ENCODE measurements around the gene VSX1. TPM values are rescaled to one million over a fixed set of nuclear protein-coding genes. Genes with fewer than 3 reads are reported as not detected.

Gene VSX1
- total and polyA plus RNA-seq, 7 experiments from 2014 or later = not detected

DNA sequence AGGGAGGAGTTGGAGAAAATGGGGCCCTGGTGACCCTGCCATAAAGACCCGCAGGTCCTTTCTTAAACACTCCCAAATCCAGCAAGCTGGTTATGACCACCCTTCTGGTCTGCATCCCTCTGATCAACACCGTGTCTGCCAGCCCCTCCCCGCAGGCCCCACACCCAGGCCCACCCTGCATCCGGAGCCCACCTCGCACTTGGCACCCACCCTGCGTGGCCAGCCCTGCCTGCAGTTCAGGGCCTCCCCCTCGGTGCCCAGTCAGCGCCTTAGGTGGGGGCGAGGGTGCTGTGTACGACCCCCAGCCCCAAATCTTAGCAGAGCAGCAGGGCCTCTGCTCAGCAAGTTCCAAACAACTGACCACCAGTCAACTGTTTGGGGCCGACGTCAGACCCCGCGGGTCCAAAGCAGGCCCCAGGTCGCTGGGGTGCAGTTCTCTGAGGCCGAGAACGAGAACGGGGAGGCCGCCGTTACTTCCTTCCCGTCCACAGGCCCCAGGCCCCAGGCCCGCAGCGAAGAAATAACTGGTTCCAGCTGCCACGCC lies 25.2 kb downstream of the VSX1 start:
- Histone ChIP-seq H3K36me3 (ENCODE audit: control insufficient read depth in 2 of 3, insufficient read depth in 3 of 3, low read length in 3 of 3) (no peaks in the 10 kb centered on the region), H3K27me3 (ENCODE audit: control insufficient read depth in 2 of 2, insufficient read depth in 2 of 2, low read length in 2 of 2) (no peaks in the 10 kb centered on the region), H3K4me3 (ENCODE audit: low read length) (peak overlapping the region; percentile 86), H3K9me3 (ENCODE audit: control insufficient read depth in 2 of 3, low read length in 3 of 3) (no peaks in the 10 kb centered on the region), H3K4me1 (ENCODE audit: control insufficient read depth in 2 of 2, insufficient read depth in 2 of 2, low read length in 2 of 2) (peaks cover 33 to 48% of the 10 kb centered on the region in 2 donors), H3K27ac (ENCODE audit: low read depth, low read length) (peak overlapping the region; percentile 87)
- no peak for ATAC-seq
- Mint-ChIP-seq H3K27ac (peak overlapping the region; percentile 72 to 94 (median 88)), H3K27me3 (peaks cover 0 to 28% (median 0%) of the 10 kb centered on the region in 5 donors), H3K4me3 (peak overlapping the region; percentile 81 to 90 (median 88)), H3K9me3 (no peaks in the 10 kb centered on the region), H3K36me3 (peaks cover 0 to 14% (median 0%) of the 10 kb centered on the region in 5 donors), H3K4me1 (peaks cover 40 to 70% (median 52%) of the 10 kb centered on the region in 7 donors)
- intact Hi-C loops (cut with micrococcal nuclease) = loop anchor here (1.0 to 10.0 kb wide), 10 partner anchors 13 to 1706 kb away; partner anchors contain the start of genes CST7 (in 2 of the 2), NANP (in 2 of the 2), PYGB (in 2 of the 2) and ENTPD6 (in 1 of the 2)
- POLR2A ChIA-PET = interaction anchor here (0.7 to 7.3 kb wide), 8 partner anchors 9 to 1706 kb away, joined by 3 to 95 read pairs (median 4); partner anchors contain the start of genes APMAP, ENTPD6, NXT1 and PYGB
- DNase-seq = no peak
- CTCF ChIA-PET = interaction anchor here (1.0 to 4.2 kb wide), 2 partner anchors 63 kb away, joined by 3 to 39 read pairs; partner anchors contain the start of gene APMAP

DNA sequence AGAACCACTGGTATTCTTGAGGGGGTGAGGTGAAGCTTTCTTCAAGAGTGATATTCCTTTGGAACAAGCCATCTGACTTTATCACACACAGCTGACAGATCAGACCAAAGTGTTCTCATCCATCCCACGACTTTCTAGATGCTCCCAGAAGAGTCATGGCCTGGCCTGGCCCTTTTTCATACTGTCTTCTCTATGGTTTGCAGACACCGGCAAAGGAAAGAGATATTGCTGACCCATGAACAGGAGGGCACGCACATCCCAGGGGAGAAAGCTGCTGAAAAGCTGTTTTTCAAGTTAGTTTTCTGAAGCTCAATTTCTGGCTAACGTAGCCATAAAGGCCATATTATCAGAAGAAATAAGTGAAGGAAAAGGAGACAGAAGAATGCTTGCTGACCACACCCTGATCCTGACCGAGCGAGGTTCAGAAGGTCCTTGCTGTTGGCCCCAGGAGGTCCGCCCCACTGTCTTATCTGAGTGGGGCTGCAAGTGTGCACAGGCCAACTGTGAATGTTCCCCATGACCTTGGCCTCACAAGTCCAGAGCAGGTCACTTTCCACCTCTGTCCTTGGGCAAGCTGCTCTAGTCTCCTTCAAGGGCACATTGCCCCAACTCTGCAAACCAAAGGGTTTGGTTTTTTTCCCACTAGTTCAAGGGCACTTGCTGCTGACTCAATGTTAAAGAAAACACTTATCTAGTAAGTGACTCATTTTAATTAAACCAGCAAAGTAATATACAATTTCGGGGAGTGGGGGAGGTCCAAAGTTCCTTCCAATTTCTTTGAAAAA lies 26.0 kb downstream of the VSX1 start:
- Mint-ChIP-seq H3K27me3 (peaks cover 0 to 19% (median 0%) of the 10 kb centered on the region in 5 donors), H3K9me3 (no peaks in the 10 kb centered on the region), H3K4me3 (peak overlapping the region; percentile 81 to 90 (median 88)), H3K27ac (peak overlapping the region; percentile 72 to 94 (median 88)), H3K4me1 (peaks cover 44 to 78% (median 59%) of the 10 kb centered on the region in 7 donors), H3K36me3 (peaks cover 0 to 14% (median 0%) of the 10 kb centered on the region in 5 donors)
- Histone ChIP-seq H3K9me3 (ENCODE audit: control insufficient read depth in 2 of 3, low read length in 3 of 3) (no peaks in the 10 kb centered on the region), H3K4me3 (ENCODE audit: low read length) (peak overlapping the region; percentile 86), H3K36me3 (ENCODE audit: control insufficient read depth in 2 of 3, insufficient read depth in 3 of 3, low read length in 3 of 3) (no peaks in the 10 kb centered on the region), H3K27me3 (ENCODE audit: control insufficient read depth in 2 of 2, insufficient read depth in 2 of 2, low read length in 2 of 2) (no peaks in the 10 kb centered on the region), H3K27ac (ENCODE audit: low read depth, low read length) (peak overlapping the region; percentile 87), H3K4me1 (ENCODE audit: control insufficient read depth in 2 of 2, insufficient read depth in 2 of 2, low read length in 2 of 2) (peaks cover 33 to 48% of the 10 kb centered on the region in 2 donors)
- CTCF ChIA-PET = interaction anchor here (1.0 kb wide), 1 partner anchor 62 kb away, joined by 3 read pairs; no protein-coding TSS in a partner anchor
- intact Hi-C loops (cut with micrococcal nuclease) = loop anchor here (2.0 to 10.0 kb wide), 7 partner anchors 141 to 1705 kb away; partner anchors contain the start of genes NANP (in 2 of the 2), ENTPD6 (in 1 of the 2), GINS1 (in 1 of the 2) and NAPB (in 1 of the 2)
- ATAC-seq = no peak
- no peak for DNase-seq
- POLR2A ChIA-PET = interaction anchor here (0.7 to 7.3 kb wide), 5 partner anchors 12 to 1706 kb away, joined by 3 to 95 read pairs (median 7); partner anchors contain the start of genes APMAP and ENTPD6

DNA sequence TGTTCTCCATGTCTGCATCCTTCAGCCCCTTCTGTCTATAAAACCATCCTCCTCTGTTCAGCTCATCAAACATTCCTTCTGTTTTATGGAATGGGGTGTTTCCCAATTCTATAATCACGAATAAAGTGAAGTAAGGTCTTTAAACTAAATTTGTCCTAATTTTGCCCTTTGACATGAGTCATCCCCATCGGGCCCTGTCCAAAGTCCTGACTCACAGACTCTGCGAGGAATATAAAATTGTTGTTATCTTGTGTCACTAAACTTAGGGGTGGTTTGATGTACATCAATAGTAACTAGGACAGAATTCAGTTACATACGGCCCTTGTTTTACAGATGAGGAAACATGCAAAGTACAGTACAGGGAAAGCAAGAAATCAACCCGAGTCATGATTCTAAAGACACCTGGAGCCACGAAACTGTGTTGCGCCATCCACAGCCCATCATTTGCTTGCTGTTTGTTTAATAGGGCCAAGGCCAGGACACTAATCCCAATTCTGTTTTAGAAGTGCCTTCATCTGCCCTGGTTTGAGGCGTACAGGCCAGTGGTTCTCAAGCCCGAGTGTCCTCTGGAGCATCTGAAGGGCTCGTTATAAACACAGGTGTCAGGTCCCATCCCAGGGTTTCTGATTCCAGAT lies 26.8 kb downstream of the VSX1 start:
- Mint-ChIP-seq H3K4me1 (peaks cover 43 to 78% (median 62%) of the 10 kb centered on the region in 7 donors), H3K4me3 (peak overlapping the region in 9 of 10 donors; percentile 15 to 90 (median 83)), H3K9me3 (no peaks in the 10 kb centered on the region), H3K36me3 (peaks cover 0 to 14% (median 0%) of the 10 kb centered on the region in 5 donors), H3K27me3 (peaks cover 0 to 12% (median 0%) of the 10 kb centered on the region in 5 donors), H3K27ac (peak overlapping the region in 8 of 9 donors; percentile 79 to 94 (median 87))
- ChIA-PET POLR2A (interaction anchor here (1.2 to 7.3 kb wide), 3 partner anchors 12 to 62 kb away, joined by 5 to 95 read pairs (median 50); partner anchors contain the start of gene APMAP), CTCF (interaction anchor here (1.4 kb wide), 1 partner anchor 61 kb away, joined by 4 read pairs; no protein-coding TSS in a partner anchor)
- peak overlapping the region; percentile 87 for H3K27ac ChIP-seq (ENCODE audit: low read depth, low read length)
- intact Hi-C loops (cut with micrococcal nuclease) = loop anchor here (5.0 to 10.0 kb wide), 6 partner anchors 142 to 1633 kb away; partner anchors contain the start of genes NANP (in 2 of the 2), ENTPD6 (in 1 of the 2), GINS1 (in 1 of the 2) and NAPB (in 1 of the 2)
- H3K27me3 ChIP-seq (ENCODE audit: control insufficient read depth in 2 of 2, insufficient read depth in 2 of 2, low read length in 2 of 2) = no peaks in the 10 kb centered on the region
- no peaks in the 10 kb centered on the region for H3K9me3 ChIP-seq (ENCODE audit: control insufficient read depth in 2 of 3, low read length in 3 of 3)
- peaks cover 33 to 48% of the 10 kb centered on the region in 2 donors for H3K4me1 ChIP-seq (ENCODE audit: control insufficient read depth in 2 of 2, insufficient read depth in 2 of 2, low read length in 2 of 2)
- no peak overlapping the region for H3K4me3 ChIP-seq (ENCODE audit: low read length)
- H3K36me3 ChIP-seq (ENCODE audit: control insufficient read depth in 2 of 3, insufficient read depth in 3 of 3, low read length in 3 of 3) = peaks cover 0 to under 1% (median 0%) of the 10 kb centered on the region in 3 experiments
- ATAC-seq = no peak
- no peak for DNase-seq

DNA sequence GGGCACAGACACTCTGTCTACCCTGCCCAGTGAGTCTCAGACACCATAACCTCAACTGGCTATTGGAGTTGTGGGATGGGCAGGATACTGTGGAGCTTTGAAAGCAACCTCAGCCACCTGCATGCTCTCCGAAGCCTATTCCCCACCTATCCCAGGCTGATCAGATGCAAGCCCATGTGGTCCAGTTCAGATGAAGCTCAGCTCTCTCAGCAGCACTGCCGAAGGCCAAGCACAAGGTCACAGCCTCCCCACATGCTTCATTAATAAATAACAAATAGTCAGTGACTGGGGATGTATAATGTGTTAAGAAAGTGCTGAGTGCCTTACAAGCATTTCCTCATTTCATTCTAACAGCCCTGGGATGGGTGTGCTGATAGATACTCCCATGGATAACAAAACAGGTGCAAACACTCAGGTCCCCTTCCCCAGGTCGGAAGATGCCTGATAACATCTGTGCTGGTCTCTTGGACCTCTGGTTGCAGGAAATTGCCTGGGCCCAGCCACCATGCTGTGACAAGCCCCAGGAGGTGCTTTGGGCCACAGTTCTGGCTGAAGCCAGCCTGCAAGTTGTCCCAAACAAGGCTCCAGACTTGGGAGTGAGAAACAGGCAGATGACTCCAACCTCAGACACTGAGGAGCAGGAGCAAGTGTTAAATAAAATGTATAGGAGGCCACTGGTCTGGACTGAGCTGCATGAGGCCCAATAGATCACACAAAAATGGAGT lies 27.7 kb downstream of the VSX1 start:
- Histone ChIP-seq H3K27ac (ENCODE audit: low read depth, low read length) (no peak overlapping the region), H3K36me3 (ENCODE audit: control insufficient read depth in 2 of 3, insufficient read depth in 3 of 3, low read length in 3 of 3) (peaks cover 0 to 9% (median 0%) of the 10 kb centered on the region in 3 experiments), H3K27me3 (ENCODE audit: control insufficient read depth in 2 of 2, insufficient read depth in 2 of 2, low read length in 2 of 2) (no peaks in the 10 kb centered on the region), H3K9me3 (ENCODE audit: control insufficient read depth in 2 of 3, low read length in 3 of 3) (no peaks in the 10 kb centered on the region), H3K4me1 (ENCODE audit: control insufficient read depth in 2 of 2, insufficient read depth in 2 of 2, low read length in 2 of 2) (peaks cover 33 to 42% of the 10 kb centered on the region in 2 donors), H3K4me3 (ENCODE audit: low read length) (no peak overlapping the region)
- DNase-seq = no peak
- H3K4me1 Mint-ChIP-seq = peaks cover 43 to 81% (median 67%) of the 10 kb centered on the region in 7 donors
- H3K27ac Mint-ChIP-seq = peak overlapping the region in 8 of 9 donors; percentile 79 to 93 (median 86)
- no peak for ATAC-seq
- intact Hi-C loops (cut with micrococcal nuclease) = loop anchor here (10.0 kb wide), 1 partner anchor 1029 kb away; no protein-coding TSS in a partner anchor
- peak overlapping the region; percentile 7 to 90 (median 64) for H3K4me3 Mint-ChIP-seq
- POLR2A ChIA-PET = interaction anchor here (1.0 to 7.3 kb wide), 4 partner anchors 9 to 61 kb away, joined by 3 to 95 read pairs (median 27); partner anchors contain the start of gene APMAP
- CTCF ChIA-PET = interaction anchor here (1.4 to 1.7 kb wide), 2 partner anchors 10 to 60 kb away, joined by 4 to 6 read pairs; no protein-coding TSS in a partner anchor
- no peaks in the 10 kb centered on the region for H3K9me3 Mint-ChIP-seq
- H3K27me3 Mint-ChIP-seq = peaks cover 0 to 6% (median 0%) of the 10 kb centered on the region in 5 donors
- H3K36me3 Mint-ChIP-seq = peaks cover 0 to 14% (median 0%) of the 10 kb centered on the region in 5 donors

DNA sequence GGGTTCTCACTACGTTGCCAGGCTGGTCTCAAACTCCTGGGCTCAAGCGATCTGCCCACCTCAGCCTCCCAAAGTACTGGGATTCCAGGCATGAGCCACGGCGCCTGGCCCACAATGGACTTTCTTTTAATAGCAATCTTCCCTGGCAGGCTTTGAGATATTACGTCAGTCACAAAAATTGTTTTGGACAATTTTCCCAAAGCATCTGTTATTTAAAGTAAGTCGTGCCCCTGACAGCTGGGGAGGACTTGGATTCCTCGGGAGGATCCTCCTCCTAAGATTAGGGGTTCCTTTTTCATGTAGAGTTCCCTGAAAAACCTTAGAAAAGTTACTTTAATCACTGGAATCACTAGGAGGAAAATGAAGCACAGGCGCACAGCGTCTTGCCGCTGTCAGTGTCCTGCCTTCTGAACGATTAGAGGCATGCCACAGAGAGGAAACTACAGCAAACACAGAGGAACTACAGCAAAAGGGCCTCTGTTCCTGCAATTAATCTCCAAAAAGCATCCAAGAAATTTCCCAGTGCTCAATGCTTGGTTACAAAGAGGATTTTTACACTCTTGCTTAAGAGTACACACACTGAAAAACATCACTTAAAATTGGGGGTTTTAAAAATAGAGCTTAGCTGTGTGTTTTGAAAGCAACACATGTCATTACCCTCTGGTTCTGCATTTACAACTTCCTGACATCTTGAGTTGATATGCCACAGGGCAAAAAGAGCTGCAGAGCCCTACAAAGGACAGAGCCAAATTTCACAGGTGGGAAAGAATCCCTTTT lies 28.5 kb downstream of the VSX1 start:
- H3K27ac ChIP-seq (ENCODE audit: low read depth, low read length) = peak overlapping the region; percentile 46
- no peaks in the 10 kb centered on the region for H3K9me3 ChIP-seq (ENCODE audit: control insufficient read depth in 2 of 3, low read length in 3 of 3)
- peaks cover 0 to 6% (median 0%) of the 10 kb centered on the region in 5 donors for H3K27me3 Mint-ChIP-seq
- ChIA-PET CTCF (interaction anchor here (1.4 to 1.7 kb wide), 2 partner anchors 11 to 60 kb away, joined by 4 to 6 read pairs; no protein-coding TSS in a partner anchor), POLR2A (interaction anchor here (0.7 to 7.3 kb wide), 5 partner anchors 10 to 625 kb away, joined by 3 to 95 read pairs (median 4); partner anchors contain the start of gene APMAP)
- intact Hi-C loops (cut with micrococcal nuclease) = loop anchor here (10.0 kb wide), 1 partner anchor 1029 kb away; no protein-coding TSS in a partner anchor
- DNase-seq = peak in 1 of 9 donors; percentile 24
- peaks cover 41 to 83% (median 67%) of the 10 kb centered on the region in 7 donors for H3K4me1 Mint-ChIP-seq
- peak overlapping the region in 8 of 9 donors; percentile 75 to 93 (median 84) for H3K27ac Mint-ChIP-seq
- H3K27me3 ChIP-seq (ENCODE audit: control insufficient read depth in 2 of 2, insufficient read depth in 2 of 2, low read length in 2 of 2) = no peaks in the 10 kb centered on the region
- no peaks in the 10 kb centered on the region for H3K9me3 Mint-ChIP-seq
- no peak for ATAC-seq
- peaks cover 0 to 15% (median 0%) of the 10 kb centered on the region in 5 donors for H3K36me3 Mint-ChIP-seq
- peaks cover 0 to 11% (median 0%) of the 10 kb centered on the region in 3 experiments for H3K36me3 ChIP-seq (ENCODE audit: control insufficient read depth in 2 of 3, insufficient read depth in 3 of 3, low read length in 3 of 3)
- H3K4me3 Mint-ChIP-seq = peak overlapping the region; percentile 3 to 86 (median 49)
- no peak overlapping the region for H3K4me3 ChIP-seq (ENCODE audit: low read length)
- peaks cover 28 to 34% of the 10 kb centered on the region in 2 donors for H3K4me1 ChIP-seq (ENCODE audit: control insufficient read depth in 2 of 2, insufficient read depth in 2 of 2, low read length in 2 of 2)

All from naive thymus-derived CD4-positive, alpha-beta T cell (primary cell).